ENCODE results near the gene ADSS2. TPM values are rescaled to one million over a fixed set of nuclear protein-coding genes. Genes with fewer than 3 reads are reported as not detected.

ADSS2 gene
- total RNA-seq, 3 donors from 2014 or later = 38.6 to 49.0 (median 42.4) TPM

GRCh38 chr1:244403431-244403830 lies 48.3 kb downstream of the ADSS2 start:
- Histone ChIP-seq H3K4me1 (ENCODE audit: low read depth) (no peaks in the 10 kb centered on the region), H3K4me3 (no peak overlapping the region), H3K9me3 (peaks cover 11% of the 10 kb centered on the region), H3K36me3 (ENCODE audit: low read depth) (no peaks in the 10 kb centered on the region)
- DNase-seq (no peak), ATAC-seq (no peak)
- no peak for TF ChIP-seq CTCF (IDR thresholded peaks at IDR 0.05)
- intact Hi-C loops (cut with DNase I, micrococcal nuclease) = no loop called here

- TF ChIP-seq CTCF (IDR thresholded peaks at IDR 0.05) = no peak
- Histone ChIP-seq H3K9me3 (peaks cover 11% of the 10 kb centered on the region), H3K4me1 (ENCODE audit: low read depth) (no peaks in the 10 kb centered on the region), H3K36me3 (ENCODE audit: low read depth) (no peaks in the 10 kb centered on the region), H3K4me3 (no peak overlapping the region)
- DNase-seq = no peak
- ATAC-seq = no peak
- intact Hi-C loops (cut with DNase I, micrococcal nuclease) = no loop called here
These were observed 50.7 kb downstream of the ADSS2 start for GRCh38 chr1:244400974-244401373.

- DNase-seq = no peak
- Histone ChIP-seq H3K4me1 (ENCODE audit: low read depth) (no peaks in the 10 kb centered on the region), H3K4me3 (no peak overlapping the region), H3K36me3 (ENCODE audit: low read depth) (no peaks in the 10 kb centered on the region), H3K9me3 (peaks cover 11% of the 10 kb centered on the region)
- TF ChIP-seq CTCF (IDR thresholded peaks at IDR 0.05) = no peak
- intact Hi-C loops (cut with DNase I, micrococcal nuclease) = no loop called here
- ATAC-seq = no peak
These were observed 54.6 kb downstream of the ADSS2 start for GRCh38 chr1:244397131-244397530.

GRCh38 chr1:244395965-244396364 lies 55.7 kb downstream of the ADSS2 start:
- DNase-seq = no peak
- intact Hi-C loops (cut with DNase I, micrococcal nuclease) = no loop called here
- no peak for TF ChIP-seq CTCF (IDR thresholded peaks at IDR 0.05)
- Histone ChIP-seq H3K4me1 (ENCODE audit: low read depth) (no peaks in the 10 kb centered on the region), H3K4me3 (no peak overlapping the region), H3K36me3 (ENCODE audit: low read depth) (no peaks in the 10 kb centered on the region), H3K9me3 (peaks cover 5% of the 10 kb centered on the region)
- ATAC-seq = peak; percentile 42

GRCh38 chr1:244394826-244395765 lies 56.6 kb downstream of the ADSS2 start:
- H3K9me3 ChIP-seq = no peaks in the 10 kb centered on the region
- DNase-seq (no peak), ATAC-seq (peak; percentile 26)
- intact Hi-C loops (cut with DNase I, micrococcal nuclease) = no loop called here
- H3K4me3 ChIP-seq = no peak overlapping the region
- TF ChIP-seq CTCF (IDR thresholded peaks at IDR 0.05) = no peak
- H3K4me1 ChIP-seq (ENCODE audit: low read depth) = no peaks in the 10 kb centered on the region
- H3K36me3 ChIP-seq (ENCODE audit: low read depth) = no peaks in the 10 kb centered on the region
